HG02870 (cell line): Measurements from ENCODE around the gene TSHR.
"Not testable (repeated sequence)": the region's sequence is repeated elsewhere in the genome, so short reads cannot be mapped to it uniquely, and the experiment has no call there.

Source experiments
- ATAC-seq: cut with Tn5 transposase; IDR thresholded peaks from one replicate; pipeline ENCODE4 v1.9.1; 2021; ENCODE audit warnings: mild to moderate bottlenecking, moderate library complexity; ENCODE audit not compliant: unreplicated experiment

TSHR gene

DNA sequence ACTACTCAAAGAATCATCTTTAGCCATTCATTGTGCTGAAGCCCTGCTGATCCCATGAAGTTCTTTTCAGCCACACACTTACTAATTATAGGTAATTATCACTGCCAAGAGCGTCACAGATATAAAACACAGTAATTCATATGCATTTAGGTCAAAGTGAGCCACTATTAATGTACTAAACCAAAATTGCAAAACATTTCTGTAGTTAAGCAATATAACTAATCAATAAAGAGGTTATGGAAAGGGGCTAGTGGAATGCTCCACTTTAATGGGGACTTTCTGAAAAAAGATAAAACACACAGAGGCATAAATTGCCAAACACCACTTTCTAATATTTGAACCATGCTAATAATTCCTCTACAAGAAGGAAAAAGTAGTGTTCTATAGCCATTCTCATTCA, 7.1 kb upstream of the TSHR start:
- no peak for ATAC-seq

DNA sequence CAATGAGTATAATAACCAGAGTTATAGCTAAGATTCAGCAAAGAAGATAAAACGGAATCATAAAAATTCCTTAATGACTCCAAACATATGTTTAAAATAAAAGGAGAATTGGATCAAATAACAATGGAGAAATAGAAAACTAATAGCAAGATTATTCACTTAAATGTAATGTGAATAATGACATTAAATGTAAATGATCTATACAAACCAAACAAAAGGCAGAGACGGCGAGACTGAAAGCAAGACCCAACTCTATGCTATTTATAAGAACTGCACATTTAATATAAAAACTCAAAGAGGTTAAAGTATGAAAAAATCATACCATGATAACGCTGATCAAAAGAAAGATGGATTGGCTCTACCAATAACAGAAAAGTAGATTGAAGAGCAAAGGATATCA, 3.9 kb upstream of the TSHR start:
- no peak for ATAC-seq

- ATAC-seq = not testable (repeated sequence)
These were observed 2.2 kb upstream of the TSHR start for GRCh38 chr14:80953211-80953610.

GRCh38 chr14:80954687-80955299, 628 bp upstream of the TSHR start:
- no peak for ATAC-seq

GRCh38 chr14:80956102-80956501, 681 bp downstream of the TSHR start:
- ATAC-seq = no peak

GRCh38 chr14:80956922-80957321, 1.5 kb downstream of the TSHR start:
- no peak for ATAC-seq

DNA sequence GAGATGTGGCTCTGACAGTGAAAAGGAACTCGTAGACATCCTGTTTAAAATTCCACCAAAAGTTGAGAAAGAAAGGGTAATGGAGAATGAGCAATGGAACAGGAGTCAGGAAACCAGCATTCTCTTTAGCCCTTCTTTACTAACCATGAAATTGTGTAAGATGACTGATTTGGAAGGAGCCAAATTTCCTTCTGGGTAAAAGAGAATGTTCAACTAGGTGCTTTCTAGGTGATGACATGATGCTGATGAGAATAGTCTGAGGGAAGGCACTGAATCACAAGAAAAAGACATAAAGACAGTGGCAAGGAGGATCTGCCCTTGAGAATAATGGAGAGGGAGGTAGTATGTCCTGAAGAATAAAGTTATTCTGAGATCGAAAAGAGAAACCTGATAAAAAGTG, 2.2 kb downstream of the TSHR start:
- no peak for ATAC-seq

GRCh38 chr14:80958226-80958625, 2.8 kb downstream of the TSHR start:
- no peak for ATAC-seq

DNA sequence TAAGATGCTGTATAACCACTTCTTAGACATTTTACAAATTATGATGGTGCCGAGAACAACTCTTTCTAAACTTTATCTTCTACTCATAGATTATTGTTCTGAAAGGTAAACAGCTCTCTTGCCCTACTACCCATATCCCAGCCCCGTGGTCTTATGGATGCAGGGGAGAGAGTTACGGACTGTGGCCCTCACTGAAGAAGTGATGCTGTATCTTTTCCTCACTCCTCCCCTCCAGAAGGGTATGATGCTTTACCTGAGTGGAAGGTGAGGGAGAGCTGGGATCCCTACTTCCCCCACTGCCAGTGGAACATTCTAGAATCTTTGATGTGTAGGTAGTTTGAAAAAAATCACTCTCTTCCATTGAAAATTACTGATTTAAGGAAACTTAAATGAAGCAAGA, 3.5 kb downstream of the TSHR start:
- ATAC-seq = no peak

GRCh38 chr14:80959496-80959895, 4.1 kb downstream of the TSHR start:
- ATAC-seq = peak; percentile 99

DNA sequence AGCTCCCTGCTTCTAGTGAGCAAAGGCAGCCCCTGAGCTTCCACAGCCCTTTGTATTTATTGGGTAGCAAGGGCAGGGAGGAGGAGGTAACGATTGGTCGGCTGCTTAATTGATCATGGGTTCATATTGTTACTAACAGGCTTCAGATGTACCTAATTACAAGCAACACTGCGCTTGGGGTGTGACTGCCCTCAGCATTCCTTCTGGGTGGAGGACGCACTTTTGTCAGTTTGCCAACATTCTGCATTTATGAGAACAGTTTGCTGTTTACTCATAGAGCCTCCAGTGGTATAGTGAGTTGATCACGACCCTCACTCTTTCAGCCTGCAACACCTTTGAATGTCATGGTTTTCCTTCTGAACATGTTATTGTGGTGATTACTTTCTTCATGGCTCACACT, 9.6 kb downstream of the TSHR start:
- no peak for ATAC-seq

GRCh38 chr14:80973931-80974641, 18.7 kb downstream of the TSHR start:
- no peak for ATAC-seq

GRCh38 chr14:80974679-80975078, 19.3 kb downstream of the TSHR start:
- ATAC-seq = no peak

- peak; percentile 50 for ATAC-seq
These were observed 21.8 kb downstream of the TSHR start for GRCh38 chr14:80977221-80977620.

- ATAC-seq = no peak
These were observed 23.0 kb downstream of the TSHR start for GRCh38 chr14:80978403-80978802.

DNA sequence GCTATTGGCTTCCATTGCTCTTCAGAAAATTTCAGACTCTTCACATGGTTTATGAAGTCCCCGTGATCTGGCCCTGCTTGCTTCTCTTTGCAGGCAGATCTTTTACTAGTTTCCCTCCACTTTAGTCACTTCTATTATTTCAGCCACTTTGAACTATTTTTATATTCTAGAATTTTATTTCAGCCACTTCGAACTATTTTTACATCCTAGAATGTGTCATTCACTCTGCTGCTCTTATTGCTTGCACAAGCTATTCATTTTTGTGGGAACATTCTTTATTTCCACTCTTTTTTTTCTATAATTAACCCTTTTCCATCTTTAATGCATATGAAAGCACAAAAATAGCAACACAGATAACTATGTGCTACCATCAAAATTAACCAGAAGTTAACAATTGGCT, 24.5 kb downstream of the TSHR start:
- no peak for ATAC-seq

- ATAC-seq = no peak
These were observed 25.7 kb downstream of the TSHR start for GRCh38 chr14:80981156-80981555.

- ATAC-seq = no peak
These were observed 26.3 kb downstream of the TSHR start for GRCh38 chr14:80981673-80982072.

DNA sequence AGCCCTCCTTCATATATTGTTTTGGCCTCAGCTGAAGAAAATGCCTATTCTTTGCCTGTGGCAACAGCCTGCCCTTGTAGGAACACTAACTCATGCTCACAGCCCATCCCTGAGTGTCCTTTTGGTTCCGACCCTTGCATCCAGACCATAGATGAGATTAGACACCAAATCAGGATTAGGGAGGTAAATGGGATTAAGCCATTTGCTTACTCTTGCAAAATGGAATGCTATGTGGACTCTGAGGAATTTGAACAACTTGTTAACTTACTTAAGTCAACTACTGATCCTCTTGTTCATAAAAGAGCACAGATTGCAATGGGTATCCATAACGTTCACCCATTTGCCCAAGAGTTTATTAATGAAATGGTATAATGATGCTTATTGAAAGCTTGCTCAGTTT, 27.3 kb downstream of the TSHR start:
- no peak for ATAC-seq

DNA sequence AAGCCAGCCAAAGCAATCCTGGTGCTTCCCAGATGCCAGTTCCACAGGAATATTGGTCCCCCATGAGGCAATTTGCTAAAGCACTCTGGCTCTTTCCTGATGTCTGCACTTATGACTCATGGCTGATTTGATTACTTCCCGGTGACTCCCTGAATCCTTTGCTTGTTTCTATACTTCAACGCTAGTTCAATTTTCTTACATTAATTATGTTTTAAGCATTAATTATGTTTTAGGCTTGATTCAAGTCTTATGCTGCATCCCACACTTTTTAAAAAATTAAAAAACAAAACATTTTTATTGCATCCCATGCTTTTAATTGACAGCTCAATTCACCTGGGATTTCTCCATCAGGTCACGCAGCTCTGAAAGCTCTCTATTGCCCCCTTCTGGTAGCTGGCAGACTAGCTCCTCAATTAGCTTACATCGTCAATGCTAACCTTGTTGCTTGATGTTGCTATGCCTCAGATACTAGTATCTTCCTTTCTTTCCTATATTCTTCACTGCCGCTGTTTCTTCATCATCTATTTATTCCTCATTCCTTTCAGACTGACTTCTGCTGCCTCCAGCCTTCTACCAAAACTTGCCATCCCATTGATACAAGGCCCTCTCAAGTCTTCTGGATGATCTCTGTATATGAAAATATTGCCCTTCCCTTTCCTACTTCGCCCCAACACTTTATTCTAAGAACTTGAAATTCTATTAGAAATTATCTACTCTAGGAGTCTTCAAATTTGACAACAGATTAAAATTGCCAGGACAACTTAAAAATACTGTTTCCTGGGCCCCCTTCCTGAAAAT, 32.0 kb downstream of the TSHR start:
- ATAC-seq = peak; percentile 77

- ATAC-seq = no peak
These were observed 32.8 kb downstream of the TSHR start for GRCh38 chr14:80988192-80988591.
